HepG2 (cell line): ENCODE data around the gene HPCAL1. TPM values are rescaled to one million over a fixed set of nuclear protein-coding genes. Genes with fewer than 3 reads are reported as not detected.

Experiments used
- ATF2 ChIP-seq: sonication (generic); formaldehyde crosslinking; IDR thresholded peaks from 2 replicates; pipeline ENCODE4 v1.4.0; 2020; ENCODE audit warnings: missing genetic modification reagents
- HNRNPL ChIP-seq: fragments of 200-400 bp; formaldehyde crosslinking; IDR thresholded peaks from 2 replicates; pipeline ENCODE4 v1.6.1; 2017; ENCODE audit warnings: mild to moderate bottlenecking, low read depth, low read length
- HOMEZ ChIP-seq: IDR thresholded peaks from 2 replicates; pipeline ENCODE4 v1.6.1; 2016; ENCODE audit warnings: low read depth
- KAT7 ChIP-seq: IDR thresholded peaks from 2 replicates; pipeline ENCODE4 v1.6.1; 2018; ENCODE audit warnings: borderline replicate concordance, missing compliant biosample characterization
- KDM3A ChIP-seq: IDR thresholded peaks from 2 replicates; pipeline ENCODE4 v1.6.1; 2018; ENCODE audit warnings: low read depth, missing compliant biosample characterization
- MIXL1 ChIP-seq: IDR thresholded peaks from 2 replicates; pipeline ENCODE4 v1.6.1; 2016
- NCOR1 ChIP-seq: fragments of 200-600 bp; sonication (generic); IDR thresholded peaks from 2 replicates; pipeline ENCODE4 v1.7.0; 2017; ENCODE audit warnings: antibody characterized with exemption, low read length, borderline replicate concordance
- POGK ChIP-seq: sonication (generic); formaldehyde crosslinking; conservative IDR thresholded peaks from 2 replicates; pipeline ENCODE4 v1.8.0; 2022; ENCODE audit warnings: mild to moderate bottlenecking, moderate library complexity, missing genetic modification reagents
- RBAK ChIP-seq: sonication (generic); formaldehyde crosslinking; IDR thresholded peaks from 2 replicates; pipeline ENCODE4 v1.5.1; 2020; ENCODE audit warnings: mild to moderate bottlenecking, missing genetic modification reagents
- SP2 ChIP-seq: sonication (generic); formaldehyde crosslinking; IDR thresholded peaks from 2 replicates; pipeline ENCODE4 v1.5.1; 2020; ENCODE audit warnings: mild to moderate bottlenecking, missing genetic modification reagents
- TBX2 ChIP-seq: sonication (generic); formaldehyde crosslinking; IDR thresholded peaks from 2 replicates; pipeline ENCODE4 v1.5.0; 2020; ENCODE audit warnings: missing genetic modification reagents, mild to moderate bottlenecking, borderline replicate concordance
- TRAFD1 ChIP-seq: sonication (generic); formaldehyde crosslinking; IDR thresholded peaks from 2 replicates; pipeline ENCODE4 v1.5.1; 2020; ENCODE audit warnings: missing genetic modification reagents, mild to moderate bottlenecking, borderline replicate concordance
- ZBTB49 ChIP-seq: sonication (generic); formaldehyde crosslinking; IDR thresholded peaks from 2 replicates; pipeline ENCODE4 v1.4.0; 2020; ENCODE audit warnings: missing genetic modification reagents, borderline replicate concordance
- ZNF205 ChIP-seq: IDR thresholded peaks from 2 replicates; pipeline ENCODE4 v1.6.1; 2018; ENCODE audit warnings: missing biosample characterization, missing genetic modification reagents
- ZNF672 ChIP-seq: sonication (generic); formaldehyde crosslinking; IDR thresholded peaks from 2 replicates; pipeline ENCODE4 v1.8.1; 2022; ENCODE audit warnings: missing genetic modification reagents
- ZNF749 ChIP-seq: sonication (generic); formaldehyde crosslinking; IDR thresholded peaks from 2 replicates; pipeline ENCODE4 v1.8.0; 2022; ENCODE audit warnings: mild to moderate bottlenecking, missing genetic modification reagents, moderate library complexity, borderline replicate concordance
- ZSCAN9 ChIP-seq: IDR thresholded peaks from 2 replicates; pipeline ENCODE4 v1.6.1; 2016; ENCODE audit warnings: borderline replicate concordance
- polyA plus RNA-seq, 8 experiments: library from polyadenylated mRNA; depleted of rRNA in 3 of 8; stranded (reverse) in 7 of 8; unstranded in 1 of 8; fragments of >200 nt; fragmentation: Illumina TruSeq in 4 of 8; extraction: Trizol in 4 of 8; gene quantifications; 2 replicates each; pipeline versions ENCODE4 v1.2.1 to v1.2.3, GENCODE V29; 2011 to 2016; ENCODE audit warnings: low read depth in 4 of 8, missing spikeins in 1 of 8, mixed read lengths in 1 of 8; ENCODE audit not compliant: insufficient read depth in 1 of 8
- total RNA-seq, 5 experiments: library from RNA; depleted of rRNA; stranded (reverse); fragments of >200 nt; fragmentation: Illumina TruSeq; extraction: Trizol; gene quantifications; 2 replicates each; pipeline ENCODE4 v1.2.3, GENCODE V29; 2016; ENCODE audit warnings: low read depth in 1 of 5

The HPCAL1 gene
- total and polyA plus RNA-seq, 2 of the 13 experiments (the other 11 are each of a cell fraction or from before 2014, with no cell fraction given), result 29.5 to 29.9 TPM

- 0 out of 2 replicates have a peak, but pooled peaks have one; percentile 63 for TF ChIP-seq ZBTB49 (CRISPR knock-in tag)
- no peak for TF ChIP-seq ZNF749 (CRISPR knock-in tag)
- TF ChIP-seq ZNF205 (CRISPR knock-in tag), result peak; percentile 81; the same call in 1 of the 2 replicates
- TF ChIP-seq MIXL1, result 0 out of 2 replicates have a peak, but pooled peaks have one; percentile 32
- TF ChIP-seq NCOR1, result no peak
- TF ChIP-seq HOMEZ (CRISPR knock-in tag), result peak; percentile 51; the same call in 1 of the 2 replicates
- TF ChIP-seq TRAFD1 (CRISPR knock-in tag), result no peak
- TF ChIP-seq ZNF672, result no peak
- TF ChIP-seq HNRNPL, result peak; percentile 78
- peak; percentile 95 for TF ChIP-seq KDM3A (CRISPR knock-in tag)
- no peak for TF ChIP-seq SP2 (CRISPR knock-in tag)
- TF ChIP-seq KAT7, result no peak
- no peak for TF ChIP-seq POGK (CRISPR knock-in tag)
- no peak for TF ChIP-seq RBAK (CRISPR knock-in tag)
- peak; percentile 57; the same call in 1 of the 2 replicates for TF ChIP-seq TBX2 (CRISPR knock-in tag)
- 0 out of 2 replicates have a peak, but pooled peaks have one; percentile 36 for TF ChIP-seq ZSCAN9
- peak; percentile 65; the same call in 1 of the 2 replicates for TF ChIP-seq ATF2 (CRISPR knock-in tag)
Observed at GRCh38 chr2:10434886-10435819, 132.4 kb downstream of the HPCAL1 start (continued).
